GM21526 (cell line): ENCODE data around the gene DLK1.

Source experiments
- ATAC-seq: cut with Tn5 transposase; IDR thresholded peaks from one replicate; pipeline ENCODE4 v1.9.1; 2021; ENCODE audit warnings: moderate library complexity; ENCODE audit not compliant: unreplicated experiment, low FRiP score

DLK1 gene

GRCh38 chr14:100749967-100750597, 23.4 kb downstream of the DLK1 start:
- no peak for ATAC-seq

GRCh38 chr14:100750762-100751699, 24.3 kb downstream of the DLK1 start:
- ATAC-seq, result no peak

GRCh38 chr14:100754020-100754419, 27.3 kb downstream of the DLK1 start:
- ATAC-seq, result no peak

- ATAC-seq, result no peak
These were observed 29.0 kb downstream of the DLK1 start for GRCh38 chr14:100755649-100756048.

- ATAC-seq, result no peak
These were observed 34.8 kb downstream of the DLK1 start for GRCh38 chr14:100761481-100761880.

- ATAC-seq, result no peak
These were observed 35.4 kb downstream of the DLK1 start for GRCh38 chr14:100762089-100762515.

- no peak for ATAC-seq
These were observed 36.2 kb downstream of the DLK1 start for GRCh38 chr14:100762901-100763300.

GRCh38 chr14:100764471-100765115, 37.9 kb downstream of the DLK1 start:
- ATAC-seq, result no peak

- no peak for ATAC-seq
These were observed 38.6 kb downstream of the DLK1 start for GRCh38 chr14:100765296-100765695.

GRCh38 chr14:100765991-100766390, 39.3 kb downstream of the DLK1 start:
- no peak for ATAC-seq

GRCh38 chr14:100767003-100767787, 40.5 kb downstream of the DLK1 start:
- no peak for ATAC-seq

GRCh38 chr14:100767788-100768536, 41.3 kb downstream of the DLK1 start:
- no peak for ATAC-seq

- ATAC-seq, result no peak
These were observed 42.6 kb downstream of the DLK1 start for GRCh38 chr14:100769035-100769939.

GRCh38 chr14:100770046-100770445, 43.4 kb downstream of the DLK1 start:
- no peak for ATAC-seq

GRCh38 chr14:100770605-100771120, 44.0 kb downstream of the DLK1 start:
- no peak for ATAC-seq

- no peak for ATAC-seq
These were observed 44.6 kb downstream of the DLK1 start for GRCh38 chr14:100771121-100771800.

- ATAC-seq, result no peak
These were observed 46.0 kb downstream of the DLK1 start for GRCh38 chr14:100772607-100773165.
